Large intestine (tissue), 3 donors: Measurements from ENCODE around the gene DUS2. TPM values are rescaled to one million over a fixed set of nuclear protein-coding genes. Genes with fewer than 3 reads are reported as not detected.
"Not testable (repeated sequence)": the region's sequence is repeated elsewhere in the genome, so short reads cannot be mapped to it uniquely, and the experiment has no call there.

ENCODE experiments used
- DNase-seq, 2 donors: peaks; one replicate each; pipeline versions ENCODE4 v3.0.0 to v3.0.0-alpha.2; 2013
- H3K27ac ChIP-seq: one replicate; pipeline ENCODE4 v1.5.1; 2013; ENCODE audit warnings: low read length
- H3K27me3 ChIP-seq: 2 replicates; pipeline ENCODE4 v1.6.1; 2013; ENCODE audit warnings: low read length; ENCODE audit not compliant: control insufficient read depth, insufficient read depth
- H3K36me3 ChIP-seq: 2 replicates; pipeline ENCODE4 v1.6.1; 2013; ENCODE audit warnings: low read length; ENCODE audit not compliant: control insufficient read depth, insufficient read depth
- H3K4me1 ChIP-seq: one replicate; pipeline ENCODE4 v1.6.1; 2013; ENCODE audit warnings: low read length; ENCODE audit not compliant: control insufficient read depth, insufficient read depth
- H3K4me3 ChIP-seq: one replicate; pipeline ENCODE4 v1.5.1; 2013; ENCODE audit warnings: low read length
- H3K9me3 ChIP-seq: one replicate; pipeline ENCODE4 v1.6.1; 2013; ENCODE audit warnings: mild to moderate bottlenecking, low read depth, low read length, moderate library complexity; ENCODE audit not compliant: control insufficient read depth
- WGBS: methylation state at CpG from one replicate; pipeline ENCODE4 v1.1.5; 2013; ENCODE audit warnings: low lambda C conversion rate; ENCODE audit not compliant: insufficient coverage; 5-methylcytosine and 5-hydroxymethylcytosine counted together
- polyA plus RNA-seq: library from polyadenylated mRNA; unstranded; fragments of 120-200 nt; gene quantifications from one replicate; pipeline ENCODE4 v1.2.1, GENCODE V29; 2013

The DUS2 gene
- polyA plus RNA-seq, 1 donor, result 12.2 TPM

GRCh38 chr16:68091380-68092261 lies 68.5 kb downstream of the DUS2 start:
- H3K36me3 ChIP-seq, result no peaks in the 10 kb centered on the region
- H3K4me3 ChIP-seq, result no peak overlapping the region
- no peaks in the 10 kb centered on the region for H3K9me3 ChIP-seq
- peak in 1 of 2 donors; percentile 22 for DNase-seq
- H3K27ac ChIP-seq, result no peak overlapping the region
- peaks cover 14% of the 10 kb centered on the region for H3K4me1 ChIP-seq
- no peaks in the 10 kb centered on the region for H3K27me3 ChIP-seq
- 100% methylated on average over 2 of the region's 5 CpGs for WGBS

DNA sequence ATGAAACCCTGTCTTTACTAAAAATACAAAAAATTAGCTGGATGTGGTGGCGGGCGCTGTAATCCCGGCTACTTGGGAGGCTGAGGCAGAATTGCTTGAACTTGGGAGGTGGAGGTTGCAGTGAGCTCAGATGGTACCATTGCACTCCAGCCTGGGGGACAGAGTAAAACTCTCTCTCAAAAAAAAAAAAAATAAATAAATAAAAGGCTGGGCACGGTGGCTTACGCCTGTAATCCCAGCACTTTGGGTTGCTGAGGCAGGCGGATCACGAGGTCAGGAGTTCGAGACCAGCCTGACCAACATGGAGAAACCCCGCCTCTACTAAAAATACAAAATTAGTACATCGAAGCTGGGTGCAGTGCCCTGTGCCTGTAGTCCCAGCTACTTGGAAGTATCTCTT lies 69.2 kb downstream of the DUS2 start:
- not testable (repeated sequence) for H3K36me3 ChIP-seq, H3K27ac ChIP-seq, H3K9me3 ChIP-seq, H3K27me3 ChIP-seq, DNase-seq, H3K4me3 ChIP-seq
- H3K4me1 ChIP-seq, result peaks cover 14% of the 10 kb centered on the region
- no CpG with 5 or more reads among the region's 10 CpGs for WGBS

- Histone ChIP-seq H3K4me3 (no peak overlapping the region), H3K36me3 (no peaks in the 10 kb centered on the region), H3K9me3 (no peaks in the 10 kb centered on the region), H3K27me3 (no peaks in the 10 kb centered on the region), H3K4me1 (peaks cover 11% of the 10 kb centered on the region), H3K27ac (no peak overlapping the region)
- WGBS, result 73% methylated on average over 2 of the region's 5 CpGs
- no peak for DNase-seq
These were observed 70.9 kb downstream of the DUS2 start for GRCh38 chr16:68093816-68094613.

DNA sequence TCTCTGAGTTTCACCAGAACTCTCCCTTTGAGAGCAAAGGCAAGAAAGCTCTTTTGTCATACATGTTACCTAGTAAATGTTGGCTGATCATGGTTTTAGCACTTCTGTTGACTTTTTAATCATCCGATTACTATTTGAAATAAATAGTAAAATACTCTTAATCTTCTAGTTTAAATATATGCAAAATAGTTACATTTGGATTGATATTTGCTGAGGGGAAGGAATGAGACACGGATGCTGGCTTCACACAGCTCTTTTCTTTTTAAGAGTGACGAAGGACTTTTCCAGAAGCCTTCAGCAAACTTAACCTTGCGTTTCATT lies 71.5 kb downstream of the DUS2 start:
- no peak overlapping the region for H3K27ac ChIP-seq
- H3K36me3 ChIP-seq, result no peaks in the 10 kb centered on the region
- no peak overlapping the region for H3K4me3 ChIP-seq
- WGBS, result 100% methylated on average over 1 of the region's 4 CpGs
- peaks cover 11% of the 10 kb centered on the region for H3K4me1 ChIP-seq
- H3K27me3 ChIP-seq, result no peaks in the 10 kb centered on the region
- DNase-seq, result no peak
- no peaks in the 10 kb centered on the region for H3K9me3 ChIP-seq

DNA sequence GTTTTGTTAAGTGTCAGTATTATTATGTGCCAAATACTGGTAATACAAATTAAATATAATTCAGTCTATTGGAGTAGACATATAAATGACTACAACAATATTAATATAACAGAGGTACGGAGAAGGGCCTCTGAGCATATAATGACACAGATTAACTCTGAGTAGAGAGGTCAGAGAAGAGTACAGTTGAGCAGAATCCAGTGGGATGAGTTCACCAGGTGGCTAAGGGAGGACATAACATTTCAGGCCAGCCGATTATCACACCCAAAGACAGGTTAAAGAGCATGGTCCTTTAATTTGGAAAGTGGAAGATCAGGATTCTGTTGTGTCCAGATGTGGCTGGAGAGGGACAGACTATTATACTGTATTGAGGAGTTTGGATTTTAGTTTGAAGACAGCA lies 73.4 kb downstream of the DUS2 start:
- no peaks in the 10 kb centered on the region for H3K9me3 ChIP-seq
- H3K4me1 ChIP-seq, result peaks cover 6% of the 10 kb centered on the region
- H3K27ac ChIP-seq, result peak overlapping the region; percentile 61
- DNase-seq, result no peak
- no peaks in the 10 kb centered on the region for H3K27me3 ChIP-seq
- no peaks in the 10 kb centered on the region for H3K36me3 ChIP-seq
- H3K4me3 ChIP-seq, result no peak overlapping the region
- WGBS, result no CpG with 5 or more reads among the region's 2 CpGs

DNA sequence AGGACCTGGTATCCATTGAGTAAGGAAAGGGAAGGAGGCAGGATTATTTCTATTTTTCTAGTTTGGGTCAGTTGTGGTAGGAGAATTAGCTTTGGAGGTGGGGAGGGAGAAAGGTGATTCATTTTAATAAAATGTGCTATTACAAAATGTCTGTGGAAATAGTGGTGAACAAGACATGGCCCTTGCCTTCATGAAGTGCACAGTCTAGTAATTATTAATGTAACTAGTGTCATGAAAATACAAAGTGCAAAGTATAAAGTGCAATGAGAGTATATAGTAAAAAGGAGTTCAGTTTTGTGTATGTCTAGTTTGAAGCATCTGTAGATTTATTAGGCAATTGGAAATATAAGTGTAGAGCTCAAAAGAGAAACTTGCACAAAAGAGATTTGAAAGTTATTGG lies 74.0 kb downstream of the DUS2 start:
- Histone ChIP-seq H3K4me1 (no peaks in the 10 kb centered on the region), H3K27ac (peak overlapping the region; percentile 81), H3K4me3 (no peak overlapping the region), H3K27me3 (no peaks in the 10 kb centered on the region), H3K36me3 (no peaks in the 10 kb centered on the region), H3K9me3 (no peaks in the 10 kb centered on the region)
- peak; percentile 47 to 78 for DNase-seq

GRCh38 chr16:68097895-68098294 lies 74.8 kb downstream of the DUS2 start:
- Histone ChIP-seq H3K4me3 (no peak overlapping the region), H3K36me3 (no peaks in the 10 kb centered on the region), H3K9me3 (no peaks in the 10 kb centered on the region), H3K27me3 (no peaks in the 10 kb centered on the region), H3K4me1 (no peaks in the 10 kb centered on the region), H3K27ac (peak overlapping the region; percentile 81)
- 100% methylated on average over 1 of the region's 3 CpGs for WGBS
- no peak for DNase-seq

DNA sequence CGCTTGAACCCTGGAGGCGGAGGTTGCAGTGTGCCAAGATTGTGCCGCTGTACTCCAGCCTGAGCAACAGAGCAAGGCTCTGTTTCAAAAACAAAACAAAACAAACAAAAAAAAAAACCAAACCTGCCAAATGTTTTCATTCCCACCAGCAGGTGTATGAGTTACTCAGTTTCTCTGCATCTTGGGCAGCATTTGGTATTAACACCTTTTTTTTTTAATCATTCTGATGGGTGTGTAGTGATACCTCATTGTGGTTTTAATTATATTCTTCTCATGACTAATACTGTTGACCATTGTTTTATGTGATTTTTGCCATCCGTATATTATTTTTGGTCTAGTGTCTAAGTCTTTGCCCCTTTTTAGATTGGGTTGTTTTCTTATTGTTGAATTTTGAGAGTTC lies 77.4 kb downstream of the DUS2 start:
- H3K27me3 ChIP-seq, result no peaks in the 10 kb centered on the region
- peaks cover 7% of the 10 kb centered on the region for H3K9me3 ChIP-seq
- DNase-seq, result no peak
- no peaks in the 10 kb centered on the region for H3K4me1 ChIP-seq
- no peaks in the 10 kb centered on the region for H3K36me3 ChIP-seq
- no peak overlapping the region for H3K27ac ChIP-seq
- no peak overlapping the region for H3K4me3 ChIP-seq
- WGBS, result 100% methylated on average over 3 of the region's 4 CpGs

DNA sequence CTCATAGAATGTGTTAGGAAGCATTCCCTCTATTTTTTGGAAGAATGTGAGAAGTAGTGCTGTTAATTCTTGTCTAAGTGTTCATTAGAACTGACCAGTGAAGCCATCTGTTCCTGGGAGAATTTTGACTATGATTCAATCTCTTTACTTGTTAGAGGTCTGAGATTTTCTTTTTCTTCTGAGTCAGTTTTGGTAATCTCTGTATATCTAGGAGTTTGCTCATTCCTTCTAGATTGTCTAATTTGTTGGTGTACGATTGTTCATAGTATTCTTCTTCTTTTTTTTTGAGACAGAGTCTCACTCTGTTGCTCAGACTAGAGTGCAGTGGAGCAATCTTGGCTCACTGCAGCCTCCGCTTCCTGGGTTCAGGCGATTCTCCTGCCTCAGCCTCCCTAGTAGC lies 82.5 kb downstream of the DUS2 start:
- H3K9me3 ChIP-seq, result peaks cover 14% of the 10 kb centered on the region
- no peaks in the 10 kb centered on the region for H3K27me3 ChIP-seq
- H3K36me3 ChIP-seq, result no peaks in the 10 kb centered on the region
- H3K27ac ChIP-seq, result no peak overlapping the region
- H3K4me1 ChIP-seq, result no peaks in the 10 kb centered on the region
- WGBS, result no CpG with 5 or more reads among the region's 3 CpGs
- DNase-seq, result no peak
- no peak overlapping the region for H3K4me3 ChIP-seq

- not testable (repeated sequence) for H3K4me1 ChIP-seq, H3K36me3 ChIP-seq, H3K27ac ChIP-seq, DNase-seq, H3K27me3 ChIP-seq, H3K4me3 ChIP-seq
- 100% methylated on average over 1 of the region's 9 CpGs for WGBS
- H3K9me3 ChIP-seq, result peaks cover 14% of the 10 kb centered on the region
These were observed 84.3 kb downstream of the DUS2 start for GRCh38 chr16:68107230-68107928.
